ENCODE results near the gene NECTIN1. TPM values are rescaled to one million over a fixed set of nuclear protein-coding genes. Genes with fewer than 3 reads are reported as not detected.

NECTIN1 gene
- total RNA-seq, 1 donor from 2014 or later, result 58.2 TPM

GRCh38 chr11:119776031-119776636, 47.1 kb upstream of the NECTIN1 start:
- no peaks in the 10 kb centered on the region for H3K36me3 ChIP-seq
- TF ChIP-seq POLR2AphosphoS5 (IDR thresholded peaks at IDR 0.05; ENCODE audit: insufficient read depth in 1 of 2, low read depth in 1 of 2) (no peak), POLR2A (IDR thresholded peaks at IDR 0.05) (no peak), CTCF (IDR thresholded peaks at IDR 0.05) (no peak)
- H3K9me3 ChIP-seq, result no peaks in the 10 kb centered on the region
- H3K4me3 ChIP-seq, result no peak overlapping the region
- no peaks in the 10 kb centered on the region for H3K4me1 ChIP-seq
- no peaks in the 10 kb centered on the region for H3K27me3 ChIP-seq
- H3K27ac ChIP-seq, result no peak overlapping the region
- intact Hi-C loops (cut with DNase I), result no loop called here
- no peak for DNase-seq (ENCODE audit: extremely low spot score in 2 of 2)

GRCh38 chr11:119774172-119774763, 45.3 kb upstream of the NECTIN1 start:
- H3K27me3 ChIP-seq, result no peaks in the 10 kb centered on the region
- H3K27ac ChIP-seq, result no peak overlapping the region
- TF ChIP-seq CTCF (IDR thresholded peaks at IDR 0.05) (no peak), POLR2A (IDR thresholded peaks at IDR 0.05) (no peak), POLR2AphosphoS5 (IDR thresholded peaks at IDR 0.05; ENCODE audit: insufficient read depth in 1 of 2, low read depth in 1 of 2) (no peak)
- no peak overlapping the region for H3K4me3 ChIP-seq
- no peaks in the 10 kb centered on the region for H3K4me1 ChIP-seq
- H3K9me3 ChIP-seq, result no peaks in the 10 kb centered on the region
- no peaks in the 10 kb centered on the region for H3K36me3 ChIP-seq
- no peak for DNase-seq (ENCODE audit: extremely low spot score in 2 of 2)
- intact Hi-C loops (cut with DNase I), result no loop called here

DNA sequence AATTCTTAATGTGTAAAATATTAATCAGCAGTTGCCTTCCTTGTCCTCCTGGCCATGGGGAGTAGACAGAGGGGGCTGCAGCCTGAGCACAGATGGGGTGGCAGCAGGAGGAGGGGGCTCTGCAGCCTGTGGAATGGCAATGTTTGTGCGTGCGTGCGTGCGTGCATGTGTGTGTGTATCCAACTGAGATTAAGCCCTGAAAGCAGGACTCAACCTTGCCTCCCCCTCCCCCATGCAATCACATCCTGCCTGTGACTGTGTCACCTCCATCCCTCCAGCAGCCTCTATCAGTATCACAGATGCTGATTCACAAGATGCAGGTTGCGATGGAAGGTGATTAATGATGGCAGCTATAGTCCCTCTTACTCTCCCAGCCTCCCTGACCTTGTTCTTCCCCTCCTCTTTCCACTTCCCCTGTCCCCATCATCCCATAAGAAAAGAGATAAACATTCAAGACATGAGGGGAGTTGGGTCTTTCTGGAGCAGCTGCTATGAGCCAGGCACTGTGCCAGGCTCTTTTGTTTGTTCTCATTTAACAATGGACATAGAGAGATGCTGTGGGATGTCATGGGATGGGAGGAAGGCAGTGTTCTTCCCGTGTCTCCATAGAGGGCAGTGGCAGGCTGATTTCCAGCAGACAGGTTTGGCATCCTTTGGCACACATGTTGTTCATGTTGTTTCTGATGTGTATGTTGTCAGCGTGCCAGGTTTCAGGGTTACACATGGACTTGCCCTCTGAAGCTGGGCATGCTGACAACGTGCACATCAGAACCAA, 43.8 kb upstream of the NECTIN1 start:
- no peak overlapping the region for H3K4me3 ChIP-seq
- no peak for DNase-seq (ENCODE audit: extremely low spot score in 2 of 2)
- intact Hi-C loops (cut with DNase I), result no loop called here
- TF ChIP-seq POLR2AphosphoS5 (IDR thresholded peaks at IDR 0.05; ENCODE audit: insufficient read depth in 1 of 2, low read depth in 1 of 2), result no peak
- TF ChIP-seq CTCF (IDR thresholded peaks at IDR 0.05), result no peak
- no peak for TF ChIP-seq POLR2A (IDR thresholded peaks at IDR 0.05)
- no peaks in the 10 kb centered on the region for H3K4me1 ChIP-seq
- H3K27me3 ChIP-seq, result no peaks in the 10 kb centered on the region
- H3K36me3 ChIP-seq, result no peaks in the 10 kb centered on the region
- H3K27ac ChIP-seq, result no peak overlapping the region
- H3K9me3 ChIP-seq, result no peaks in the 10 kb centered on the region

GRCh38 chr11:119772076-119772475, 43.1 kb upstream of the NECTIN1 start:
- H3K27me3 ChIP-seq, result no peaks in the 10 kb centered on the region
- no peaks in the 10 kb centered on the region for H3K36me3 ChIP-seq
- H3K9me3 ChIP-seq, result no peaks in the 10 kb centered on the region
- intact Hi-C loops (cut with DNase I), result no loop called here
- no peak overlapping the region for H3K4me3 ChIP-seq
- DNase-seq (ENCODE audit: extremely low spot score in 2 of 2), result no peak
- TF ChIP-seq CTCF (IDR thresholded peaks at IDR 0.05) (no peak), POLR2A (IDR thresholded peaks at IDR 0.05) (no peak), POLR2AphosphoS5 (IDR thresholded peaks at IDR 0.05; ENCODE audit: insufficient read depth in 1 of 2, low read depth in 1 of 2) (no peak)
- H3K4me1 ChIP-seq, result no peaks in the 10 kb centered on the region
- H3K27ac ChIP-seq, result no peak overlapping the region
